ENCODE measurements around the gene SGMS1. TPM values are rescaled to one million over a fixed set of nuclear protein-coding genes. Genes with fewer than 3 reads are reported as not detected.
"Not testable (repeated sequence)": the region's sequence is repeated elsewhere in the genome, so short reads cannot be mapped to it uniquely, and the experiment has no call there.

SGMS1 gene
- total RNA-seq: 78.8 TPM

- peak; percentile 87 for DNase-seq (ENCODE audit: low spot score)
Observed at GRCh38 chr10:50623663-50624412, at the start of gene SGMS1. Gene SGMS1 (minus strand): TSS chr10:50623956. CDS start chr10:50344114, 279,842 bp downstream.

- not testable (repeated sequence) for DNase-seq (ENCODE audit: low spot score)
Observed at GRCh38 chr10:50672152-50672551, 48.4 kb upstream of the SGMS1 start.

GRCh38 chr10:50671645-50672044 is 47.9 kb upstream of the SGMS1 start:
- not testable (repeated sequence) for DNase-seq (ENCODE audit: low spot score)

GRCh38 chr10:50669957-50670356 is 46.2 kb upstream of the SGMS1 start:
- not testable (repeated sequence) for DNase-seq (ENCODE audit: low spot score)

- not testable (repeated sequence) for DNase-seq (ENCODE audit: low spot score)
Observed at GRCh38 chr10:50667353-50667752, 43.6 kb upstream of the SGMS1 start.

- DNase-seq (ENCODE audit: low spot score): not testable (repeated sequence)
Observed at GRCh38 chr10:50662420-50662819, 38.7 kb upstream of the SGMS1 start.

GRCh38 chr10:50661563-50661962 is 37.8 kb upstream of the SGMS1 start:
- not testable (repeated sequence) for DNase-seq (ENCODE audit: low spot score)

GRCh38 chr10:50659865-50660730 is 36.3 kb upstream of the SGMS1 start:
- peak; percentile 52 for DNase-seq (ENCODE audit: low spot score)

- DNase-seq (ENCODE audit: low spot score): not testable (repeated sequence)
Observed at GRCh38 chr10:50659016-50659864, 35.5 kb upstream of the SGMS1 start.

- DNase-seq (ENCODE audit: low spot score): no peak
Observed at GRCh38 chr10:50658165-50658564, 34.4 kb upstream of the SGMS1 start.

- DNase-seq (ENCODE audit: low spot score): no peak
Observed at GRCh38 chr10:50653758-50654157, 30.0 kb upstream of the SGMS1 start.

GRCh38 chr10:50653142-50653541 is 29.4 kb upstream of the SGMS1 start:
- DNase-seq (ENCODE audit: low spot score): no peak

- DNase-seq (ENCODE audit: low spot score): no peak
Observed at GRCh38 chr10:50651808-50652207, 28.1 kb upstream of the SGMS1 start.

- DNase-seq (ENCODE audit: low spot score): no peak
Observed at GRCh38 chr10:50650481-50650880, 26.7 kb upstream of the SGMS1 start.

- no peak for DNase-seq (ENCODE audit: low spot score)
Observed at GRCh38 chr10:50648935-50649227, 25.1 kb upstream of the SGMS1 start.

- DNase-seq (ENCODE audit: low spot score): no peak
Observed at GRCh38 chr10:50648089-50648934, 24.6 kb upstream of the SGMS1 start.

GRCh38 chr10:50647350-50647749 is 23.6 kb upstream of the SGMS1 start:
- DNase-seq (ENCODE audit: low spot score): not testable (repeated sequence)

- DNase-seq (ENCODE audit: low spot score): no peak
Observed at GRCh38 chr10:50645236-50645635, 21.5 kb upstream of the SGMS1 start.

- no peak for DNase-seq (ENCODE audit: low spot score)
Observed at GRCh38 chr10:50641626-50642025, 17.9 kb upstream of the SGMS1 start.

- no peak for DNase-seq (ENCODE audit: low spot score)
Observed at GRCh38 chr10:50640238-50640637, 16.5 kb upstream of the SGMS1 start.

All from ureter (tissue), 1 donor.